Activated CD4-positive, alpha-beta memory T cell treated with anti-CD3 and anti-CD28 coated beads, Interleukin-2, amount 10 ng/mL, durations not matched to agents 7 days and 5 days (primary cell): Measurements from ENCODE around the gene TSGA10IP. TPM values are rescaled to one million over a fixed set of nuclear protein-coding genes. Genes with fewer than 3 reads are reported as not detected.

Source experiments
- CTCF ChIA-PET: fragments of 350-600 bp; sonication (Branson Sonifier 250); formaldehyde crosslinking; loops from one replicate; lab custom pipeline; 2021; ENCODE audit warnings: antibody characterized with exemption, inconsistent platforms; lab: Charles Lee
- POLR2A ChIA-PET: fragments of 350-600 bp; sonication (Branson Sonifier 250); formaldehyde crosslinking; loops from one replicate; lab custom pipeline; 2021; ENCODE audit warnings: antibody characterized with exemption; lab: Charles Lee
- DNase-seq: peaks from one replicate; pipeline ENCODE4 v3.0.0-alpha.2; 2020
- H3K27ac Mint-ChIP-seq: one replicate; pipeline ENCODE4 v1.8.0; 2021; ENCODE audit warnings: mild to moderate bottlenecking, mixed read lengths
- H3K27me3 Mint-ChIP-seq: one replicate; pipeline ENCODE4 v1.8.0; 2021; ENCODE audit warnings: mixed read lengths
- H3K36me3 Mint-ChIP-seq: one replicate; pipeline ENCODE4 v1.8.0; 2021; ENCODE audit warnings: low read depth, mixed read lengths
- H3K4me1 Mint-ChIP-seq: one replicate; pipeline ENCODE4 v1.8.0; 2021; ENCODE audit warnings: mixed read lengths
- H3K4me3 Mint-ChIP-seq: one replicate; pipeline ENCODE4 v1.8.0; 2021; ENCODE audit warnings: mild to moderate bottlenecking, mixed read lengths
- H3K9me3 Mint-ChIP-seq: one replicate; pipeline ENCODE4 v1.8.0; 2021; ENCODE audit warnings: mixed read lengths
- total RNA-seq, 2 experiments: library from RNA; stranded (reverse); gene quantifications; one replicate each; pipeline ENCODE4 v1.2.3, GENCODE V29; 2021

The TSGA10IP gene
- total RNA-seq, 2 experiments from 2014 or later: not detected

- ChIA-PET POLR2A (interaction anchor here (0.6 to 1.5 kb wide), 2 partner anchors 124 to 150 kb away, joined by 3 to 4 read pairs; no protein-coding TSS in a partner anchor), CTCF (interaction anchor here (0.7 to 5.1 kb wide), 5 partner anchors 40 to 122 kb away, joined by 3 to 44 read pairs (median 4); partner anchors contain the start of genes CCDC85B, FIBP and MUS81)
- H3K4me1 Mint-ChIP-seq: no peaks in the 10 kb centered on the region
- H3K9me3 Mint-ChIP-seq: no peaks in the 10 kb centered on the region
- DNase-seq: no peak
- no peak overlapping the region for H3K4me3 Mint-ChIP-seq
- H3K27ac Mint-ChIP-seq: no peak overlapping the region
- H3K27me3 Mint-ChIP-seq: no peaks in the 10 kb centered on the region
- peaks cover 14% of the 10 kb centered on the region for H3K36me3 Mint-ChIP-seq
Measured at GRCh38 chr11:65981972-65982823, 36.9 kb downstream of the TSGA10IP start.

GRCh38 chr11:65982824-65983588 lies 37.7 kb downstream of the TSGA10IP start:
- POLR2A ChIA-PET: interaction anchor here (0.6 to 1.5 kb wide), 2 partner anchors 125 to 151 kb away, joined by 3 to 4 read pairs; no protein-coding TSS in a partner anchor
- Mint-ChIP-seq H3K27ac (no peak overlapping the region), H3K36me3 (peaks cover 9% of the 10 kb centered on the region), H3K4me1 (no peaks in the 10 kb centered on the region), H3K4me3 (no peak overlapping the region), H3K27me3 (no peaks in the 10 kb centered on the region), H3K9me3 (no peaks in the 10 kb centered on the region)
- DNase-seq: no peak
- CTCF ChIA-PET: interaction anchor here (0.7 to 5.1 kb wide), 7 partner anchors 39 to 203 kb away, joined by 3 to 44 read pairs (median 4); partner anchors contain the start of genes CCDC85B, FIBP and MUS81

GRCh38 chr11:65983589-65983987 lies 38.3 kb downstream of the TSGA10IP start:
- Mint-ChIP-seq H3K36me3 (peaks cover 7% of the 10 kb centered on the region), H3K27me3 (no peaks in the 10 kb centered on the region), H3K4me3 (no peak overlapping the region), H3K27ac (no peak overlapping the region), H3K4me1 (no peaks in the 10 kb centered on the region), H3K9me3 (no peaks in the 10 kb centered on the region)
- no peak for DNase-seq
- ChIA-PET POLR2A (no interaction called here), CTCF (interaction anchor here (1.0 to 5.1 kb wide), 5 partner anchors 38 to 204 kb away, joined by 3 to 44 read pairs (median 4); partner anchors contain the start of genes CCDC85B, FIBP and MUS81)

GRCh38 chr11:65987336-65987735 lies 42.1 kb downstream of the TSGA10IP start:
- ChIA-PET CTCF (interaction anchor here (1.4 to 6.1 kb wide), 4 partner anchors 98 to 128 kb away, joined by 12 to 46 read pairs (median 40); partner anchors contain the start of genes CCDC85B, FIBP and MUS81), POLR2A (interaction anchor here (1.7 kb wide), 1 partner anchor 117 kb away, joined by 5 read pairs; no protein-coding TSS in a partner anchor)
- Mint-ChIP-seq H3K4me3 (no peak overlapping the region), H3K27me3 (no peaks in the 10 kb centered on the region), H3K4me1 (peaks cover 5% of the 10 kb centered on the region), H3K9me3 (no peaks in the 10 kb centered on the region), H3K27ac (no peak overlapping the region), H3K36me3 (no peaks in the 10 kb centered on the region)
- DNase-seq: no peak

GRCh38 chr11:65988791-65989592 lies 43.7 kb downstream of the TSGA10IP start:
- ChIA-PET POLR2A (interaction anchor here (0.6 to 1.7 kb wide), 6 partner anchors 14 to 118 kb away, joined by 3 to 10 read pairs (median 4); partner anchors contain the start of genes CCDC85B and FIBP), CTCF (interaction anchor here (0.6 to 6.1 kb wide), 13 partner anchors 14 to 295 kb away, joined by 3 to 46 read pairs (median 4); partner anchors contain the start of genes BANF1, CCDC85B, EIF1AD and FIBP)
- Mint-ChIP-seq H3K27ac (peak overlapping the region; percentile 73), H3K9me3 (no peaks in the 10 kb centered on the region), H3K36me3 (no peaks in the 10 kb centered on the region), H3K4me1 (peaks cover 5% of the 10 kb centered on the region), H3K27me3 (no peaks in the 10 kb centered on the region), H3K4me3 (no peak overlapping the region)
- DNase-seq: peak; percentile 94

GRCh38 chr11:65992056-65992455 lies 46.8 kb downstream of the TSGA10IP start:
- ChIA-PET CTCF (interaction anchor here (0.6 to 6.1 kb wide), 6 partner anchors 9 to 212 kb away, joined by 3 to 46 read pairs (median 4); partner anchors contain the start of genes FIBP and MUS81), POLR2A (interaction anchor here (2.3 kb wide), 1 partner anchor 10 kb away, joined by 7 read pairs; the partner anchor contains the start of genes BANF1 and EIF1AD)
- no peak overlapping the region for H3K4me3 Mint-ChIP-seq
- no peaks in the 10 kb centered on the region for H3K9me3 Mint-ChIP-seq
- no peak for DNase-seq
- no peak overlapping the region for H3K27ac Mint-ChIP-seq
- H3K27me3 Mint-ChIP-seq: no peaks in the 10 kb centered on the region
- H3K36me3 Mint-ChIP-seq: peaks cover 13% of the 10 kb centered on the region
- H3K4me1 Mint-ChIP-seq: peaks cover 7% of the 10 kb centered on the region

GRCh38 chr11:65997286-65997685 lies 52.0 kb downstream of the TSGA10IP start:
- H3K36me3 Mint-ChIP-seq: peaks cover 55% of the 10 kb centered on the region
- ChIA-PET POLR2A (no interaction called here), CTCF (interaction anchor here (0.6 kb wide), 1 partner anchor 286 kb away, joined by 3 read pairs; no protein-coding TSS in a partner anchor)
- H3K4me3 Mint-ChIP-seq: no peak overlapping the region
- DNase-seq: no peak
- no peak overlapping the region for H3K27ac Mint-ChIP-seq
- H3K4me1 Mint-ChIP-seq: peaks cover 34% of the 10 kb centered on the region
- no peaks in the 10 kb centered on the region for H3K27me3 Mint-ChIP-seq
- H3K9me3 Mint-ChIP-seq: no peaks in the 10 kb centered on the region

- Mint-ChIP-seq H3K9me3 (no peaks in the 10 kb centered on the region), H3K27me3 (no peaks in the 10 kb centered on the region), H3K4me3 (peak within 1 kb of the TSS; percentile 94), H3K27ac (peak within 1 kb of the TSS; percentile 95), H3K36me3 (peaks cover 66% of the 10 kb centered on the region), H3K4me1 (peaks cover 48% of the 10 kb centered on the region)
- ChIA-PET POLR2A (interaction anchor here (0.8 to 2.5 kb wide), 35 partner anchors 9 to 387 kb away, joined by 3 to 22 read pairs (median 5); partner anchors contain the start of genes BRMS1, CCDC85B, CFL1 and CST6), CTCF (interaction anchor here (0.8 to 1.9 kb wide), 8 partner anchors 14 to 150 kb away, joined by 3 to 12 read pairs (median 6); partner anchors contain the start of genes CCDC85B and MUS81)
- peak; percentile 96 for DNase-seq
Measured at GRCh38 chr11:66001942-66002647, 56.8 kb downstream of the TSGA10IP start, which contains the start of the genes BANF1 and EIF1AD. TSS of gene BANF1 (plus strand) at chr11:66002503. CDS start at chr11:66003251, 748 bp downstream. TSS of gene EIF1AD (minus strand) at chr11:66002157. CDS start at chr11:66000389, 1,768 bp downstream.

GRCh38 chr11:66002648-66003225 lies 57.5 kb downstream of the TSGA10IP start:
- peaks cover 44% of the 10 kb centered on the region for H3K4me1 Mint-ChIP-seq
- DNase-seq: no peak
- peak overlapping the region; percentile 94 for H3K4me3 Mint-ChIP-seq
- peak overlapping the region; percentile 95 for H3K27ac Mint-ChIP-seq
- CTCF ChIA-PET: interaction anchor here (0.8 to 1.9 kb wide), 8 partner anchors 14 to 151 kb away, joined by 3 to 12 read pairs (median 6); partner anchors contain the start of genes CCDC85B and MUS81
- H3K9me3 Mint-ChIP-seq: no peaks in the 10 kb centered on the region
- POLR2A ChIA-PET: interaction anchor here (0.8 to 2.5 kb wide), 35 partner anchors 9 to 388 kb away, joined by 3 to 22 read pairs (median 5); partner anchors contain the start of genes BRMS1, CCDC85B, CFL1 and CST6
- peaks cover 60% of the 10 kb centered on the region for H3K36me3 Mint-ChIP-seq
- H3K27me3 Mint-ChIP-seq: no peaks in the 10 kb centered on the region

GRCh38 chr11:66003291-66003690 lies 58.0 kb downstream of the TSGA10IP start:
- Mint-ChIP-seq H3K36me3 (peaks cover 55% of the 10 kb centered on the region), H3K4me3 (peak overlapping the region; percentile 94), H3K4me1 (peaks cover 43% of the 10 kb centered on the region), H3K9me3 (no peaks in the 10 kb centered on the region), H3K27ac (peak overlapping the region; percentile 78), H3K27me3 (no peaks in the 10 kb centered on the region)
- DNase-seq: no peak
- ChIA-PET CTCF (interaction anchor here (0.8 to 1.9 kb wide), 5 partner anchors 15 to 144 kb away, joined by 4 to 12 read pairs (median 6); partner anchors contain the start of genes CCDC85B and MUS81), POLR2A (interaction anchor here (0.9 to 2.5 kb wide), 18 partner anchors 8 to 388 kb away, joined by 3 to 22 read pairs (median 5); partner anchors contain the start of genes CCDC85B, CFL1, CST6 and FIBP)
